PC-9 (cell line): ENCODE results near the gene PHOSPHO1.

ENCODE experiments used
- CTCF ChIP-seq: fragments of 200-600 bp; sonication (generic); conservative IDR thresholded peaks from 2 replicates; pipeline ENCODE4 v1.6.1; 2017; ENCODE audit warnings: mixed run types, antibody characterized with exemption, mild to moderate bottlenecking, moderate library complexity
- EZH2 ChIP-seq: fragments of 200-600 bp; sonication (generic); IDR thresholded peaks from 2 replicates; pipeline ENCODE4 v1.8.0; 2017; ENCODE audit warnings: antibody characterized with exemption, low read depth

GRCh38 chr17:49218941-49219913, 11.4 kb downstream of the PHOSPHO1 start:
- TF ChIP-seq CTCF, result no peak
- TF ChIP-seq EZH2, result no peak
